HTR-8/SVneo (cell line): ENCODE results near the gene SLC22A14.
"Not testable (repeated sequence)": the region's sequence is repeated elsewhere in the genome, so short reads cannot be mapped to it uniquely, and the experiment has no call there.

Experiments
- DNase-seq: peaks from one replicate; pipeline ENCODE4 v3.0.0; 2011; ENCODE audit warnings: low spot score, mixed read lengths; ENCODE audit not compliant: insufficient read length
- FAIRE-seq: peaks from 2 replicates; lab custom pipeline; 2011; peaks lifted over from hg19 to GRCh38; lab: Jason Lieb, UNC

SLC22A14 gene

GRCh38 chr3:38281895-38282686 lies at the start of gene SLC22A14:
Gene SLC22A14, plus strand, starts transcription at chr3:38282294. Its CDS starts 23,733 bp downstream, at chr3:38306027.
- FAIRE-seq: no peak
- no peak for DNase-seq

GRCh38 chr3:38232701-38233100 lies 49.4 kb upstream of the SLC22A14 start:
- DNase-seq (no peak), FAIRE-seq (no peak)

- FAIRE-seq: no peak
- no peak for DNase-seq
Measured at GRCh38 chr3:38235466-38235865, 46.6 kb upstream of the SLC22A14 start.

GRCh38 chr3:38238416-38239008 lies 43.6 kb upstream of the SLC22A14 start:
- FAIRE-seq (no peak), DNase-seq (no peak)

- not testable (repeated sequence) for DNase-seq, FAIRE-seq
Measured at GRCh38 chr3:38242812-38243211, 39.3 kb upstream of the SLC22A14 start.

GRCh38 chr3:38245930-38246329 lies 36.2 kb upstream of the SLC22A14 start:
- no peak for FAIRE-seq
- DNase-seq: no peak

- peak; percentile 38 for DNase-seq
- peak; percentile 57 for FAIRE-seq
Measured at GRCh38 chr3:38247366-38248035, 34.6 kb upstream of the SLC22A14 start.

GRCh38 chr3:38250198-38250597 lies 31.9 kb upstream of the SLC22A14 start:
- no peak for FAIRE-seq
- no peak for DNase-seq

- DNase-seq (no peak), FAIRE-seq (no peak)
Measured at GRCh38 chr3:38251197-38251596, 30.9 kb upstream of the SLC22A14 start.

GRCh38 chr3:38253704-38254103 lies 28.4 kb upstream of the SLC22A14 start:
- DNase-seq: no peak
- no peak for FAIRE-seq

GRCh38 chr3:38254872-38255271 lies 27.2 kb upstream of the SLC22A14 start:
- FAIRE-seq (no peak), DNase-seq (no peak)

GRCh38 chr3:38255627-38256026 lies 26.5 kb upstream of the SLC22A14 start:
- FAIRE-seq (no peak), DNase-seq (no peak)

GRCh38 chr3:38257583-38257982 lies 24.5 kb upstream of the SLC22A14 start:
- no peak for FAIRE-seq
- DNase-seq: no peak

- no peak for FAIRE-seq
Measured at GRCh38 chr3:38260474-38260873, 21.6 kb upstream of the SLC22A14 start.

GRCh38 chr3:38264353-38264771 lies 17.7 kb upstream of the SLC22A14 start:
- FAIRE-seq (no peak), DNase-seq (no peak)

More at GRCh38 chr3:38260474-38260873, 21.6 kb upstream of the SLC22A14 start:
- DNase-seq: no peak

- DNase-seq (no peak), FAIRE-seq (no peak)
Measured at GRCh38 chr3:38264779-38265178, 17.3 kb upstream of the SLC22A14 start.

GRCh38 chr3:38265604-38266307 lies 16.3 kb upstream of the SLC22A14 start, which contains the start of gene SLC22A13:
Gene SLC22A13, plus strand, starts transcription at chr3:38265812. Its CDS starts 49 bp downstream, at chr3:38265861.
- no peak for FAIRE-seq
- DNase-seq: no peak

- DNase-seq (no peak), FAIRE-seq (no peak)
Measured at GRCh38 chr3:38266810-38267209, 15.3 kb upstream of the SLC22A14 start.

GRCh38 chr3:38267662-38268061 lies 14.4 kb upstream of the SLC22A14 start:
- no peak for FAIRE-seq
- no peak for DNase-seq

GRCh38 chr3:38268087-38268486 lies 14.0 kb upstream of the SLC22A14 start:
- FAIRE-seq (no peak), DNase-seq (no peak)
